ENCODE measurements around the gene HAO2.

HAO2 gene

DNA sequence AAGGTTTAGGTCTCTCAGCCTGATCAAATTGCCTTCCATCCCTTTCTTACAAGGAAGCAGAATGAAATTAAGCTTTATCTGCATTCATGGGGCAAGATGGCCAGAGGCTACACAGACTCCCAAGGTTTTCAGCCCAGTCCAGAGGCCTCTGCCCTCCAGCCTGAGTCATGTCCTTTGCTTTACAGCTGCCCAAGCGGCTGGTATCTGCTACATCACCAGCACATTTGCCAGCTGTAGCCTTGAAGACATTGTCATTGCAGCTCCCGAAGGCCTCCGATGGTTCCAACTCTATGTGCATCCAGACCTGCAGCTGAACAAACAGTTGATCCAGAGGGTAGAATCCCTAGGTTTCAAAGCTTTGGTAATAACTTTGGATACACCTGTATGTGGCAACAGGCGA, 16.0 kb downstream of the HAO2 start:
- DNase-seq (ENCODE audit: low read depth), result no peak
- no peak overlapping the region for H3K4me3 ChIP-seq (ENCODE audit: low read depth, low read length)
- in situ Hi-C loops (cut with HindIII; ENCODE audit: low sequenced_read_pairs), result no loop called here
- no peak for TF ChIP-seq CTCF (IDR thresholded peaks at IDR 0.05; ENCODE audit: low read depth, low read length, missing control alignments)

GRCh38 chr1:119385650-119386049, 17.1 kb downstream of the HAO2 start:
- in situ Hi-C loops (cut with HindIII; ENCODE audit: low sequenced_read_pairs), result no loop called here
- DNase-seq (ENCODE audit: low read depth), result no peak
- no peak overlapping the region for H3K4me3 ChIP-seq (ENCODE audit: low read depth, low read length)

GRCh38 chr1:119387858-119388257, 19.3 kb downstream of the HAO2 start:
- no peak overlapping the region for H3K4me3 ChIP-seq (ENCODE audit: low read depth, low read length)
- no peak for TF ChIP-seq CTCF (IDR thresholded peaks at IDR 0.05; ENCODE audit: low read depth, low read length, missing control alignments)
- no peak for DNase-seq (ENCODE audit: low read depth)
- in situ Hi-C loops (cut with HindIII; ENCODE audit: low sequenced_read_pairs), result no loop called here

More at GRCh38 chr1:119385650-119386049, 17.1 kb downstream of the HAO2 start:
- TF ChIP-seq CTCF (IDR thresholded peaks at IDR 0.05; ENCODE audit: low read depth, low read length, missing control alignments), result no peak

DNA sequence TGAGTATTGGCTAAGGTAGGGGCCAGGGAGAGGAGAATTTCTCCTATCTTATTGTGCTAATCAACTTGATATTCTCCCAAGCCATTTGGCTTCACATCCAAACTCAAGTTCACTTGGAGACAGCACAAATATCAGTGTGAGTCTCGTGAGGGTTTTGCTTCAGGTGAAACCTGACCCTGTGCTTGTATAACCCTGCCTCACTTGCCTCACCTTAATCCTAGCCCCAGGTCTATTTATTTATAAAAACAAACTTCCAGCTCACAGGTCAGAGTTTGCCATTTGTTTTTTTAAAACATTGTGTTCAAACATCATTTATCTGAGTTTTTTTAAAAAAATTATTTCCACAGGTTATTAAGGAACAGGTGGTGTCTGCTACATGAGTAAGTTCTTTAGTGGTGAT, 19.9 kb downstream of the HAO2 start:
- H3K4me3 ChIP-seq (ENCODE audit: low read depth, low read length), result no peak overlapping the region
- no peak for DNase-seq (ENCODE audit: low read depth)
- in situ Hi-C loops (cut with HindIII; ENCODE audit: low sequenced_read_pairs), result no loop called here
- TF ChIP-seq CTCF (IDR thresholded peaks at IDR 0.05; ENCODE audit: low read depth, low read length, missing control alignments), result no peak

- no peak for DNase-seq (ENCODE audit: low read depth)
- in situ Hi-C loops (cut with HindIII; ENCODE audit: low sequenced_read_pairs), result no loop called here
- H3K4me3 ChIP-seq (ENCODE audit: low read depth, low read length), result no peak overlapping the region
- no peak for TF ChIP-seq CTCF (IDR thresholded peaks at IDR 0.05; ENCODE audit: low read depth, low read length, missing control alignments)
Measured at GRCh38 chr1:119390526-119390925, 21.9 kb downstream of the HAO2 start.

- in situ Hi-C loops (cut with HindIII; ENCODE audit: low sequenced_read_pairs), result no loop called here
- no peak overlapping the region for H3K4me3 ChIP-seq (ENCODE audit: low read depth, low read length)
- DNase-seq (ENCODE audit: low read depth), result no peak
- no peak for TF ChIP-seq CTCF (IDR thresholded peaks at IDR 0.05; ENCODE audit: low read depth, low read length, missing control alignments)
Measured at GRCh38 chr1:119391749-119392148, 23.2 kb downstream of the HAO2 start.

- in situ Hi-C loops (cut with HindIII; ENCODE audit: low sequenced_read_pairs), result no loop called here
- DNase-seq (ENCODE audit: low read depth), result no peak
- TF ChIP-seq CTCF (IDR thresholded peaks at IDR 0.05; ENCODE audit: low read depth, low read length, missing control alignments), result no peak
Measured at GRCh38 chr1:119394085-119394484, 25.5 kb downstream of the HAO2 start.

More at GRCh38 chr1:119394085-119394484, 25.5 kb downstream of the HAO2 start:
- H3K4me3 ChIP-seq (ENCODE audit: low read depth, low read length), result no peak overlapping the region
